GM23338 (cell line): ENCODE results near the gene MTARC2. TPM values are rescaled to one million over a fixed set of nuclear protein-coding genes. Genes with fewer than 3 reads are reported as not detected.

Experiments
- ATAC-seq: fragments of 200-7000 bp; cut with Tn5 transposase; 3 replicates; pipeline ENCODE4 v1.9.1; 2020
- DNase-seq: peaks from one replicate; pipeline ENCODE4 v3.0.0-alpha.2; 2015; ENCODE audit warnings: low spot score
- H2AFZ ChIP-seq: fragments of 200-600 bp; sonication (generic); 2 replicates; pipeline ENCODE4 v1.8.0; 2016; ENCODE audit warnings: antibody characterized with exemption, mild to moderate bottlenecking, moderate library complexity
- H3F3A ChIP-seq: fragments of 200-600 bp; sonication (generic); replicated peaks from 2 replicates; pipeline ENCODE4 v1.8.0; 2017; ENCODE audit warnings: antibody characterized with exemption, mixed run types, low read depth
- H3K27ac ChIP-seq: fragments of 200-600 bp; sonication (generic); 2 replicates; pipeline ENCODE4 v1.6.1; 2016; ENCODE audit warnings: low read depth
- H3K27me3 ChIP-seq: fragments of 200-600 bp; sonication (generic); 2 replicates; pipeline ENCODE4 v1.8.0; 2016; ENCODE audit warnings: mild to moderate bottlenecking, mixed run types, moderate library complexity; ENCODE audit not compliant: insufficient read depth
- H3K36me3 ChIP-seq: fragments of 200-600 bp; sonication (generic); 2 replicates; pipeline ENCODE4 v1.8.0; 2016; ENCODE audit warnings: mild to moderate bottlenecking; ENCODE audit not compliant: insufficient read depth
- H3K4me1 ChIP-seq: fragments of 200-600 bp; sonication (generic); 2 replicates; pipeline ENCODE4 v1.8.0; 2016; ENCODE audit warnings: mild to moderate bottlenecking, moderate library complexity; ENCODE audit not compliant: insufficient read depth
- H3K4me2 ChIP-seq: fragments of 200-600 bp; sonication (generic); 2 replicates; pipeline ENCODE4 v1.7.1; 2017; ENCODE audit warnings: mixed run types
- H3K4me3 ChIP-seq: fragments of 200-600 bp; sonication (generic); 2 replicates; pipeline ENCODE4 v1.6.1; 2016; ENCODE audit warnings: mixed run types
- H3K79me2 ChIP-seq: fragments of 200-600 bp; sonication (generic); replicated peaks from 2 replicates; pipeline ENCODE4 v1.8.0; 2017; ENCODE audit warnings: mild to moderate bottlenecking; ENCODE audit not compliant: insufficient read depth
- H3K9me2 ChIP-seq: fragments of 200-600 bp; sonication (generic); 2 replicates; pipeline ENCODE4 v1.8.0; 2017; ENCODE audit not compliant: insufficient read depth
- H4K20me1 ChIP-seq: fragments of 200-600 bp; sonication (generic); replicated peaks from 2 replicates; pipeline ENCODE4 v1.8.0; 2017; ENCODE audit warnings: mild to moderate bottlenecking; ENCODE audit not compliant: insufficient read depth
- H3K27ac Mint-ChIP-seq: 2 replicates; pipeline ENCODE4 v1.8.0; 2020; ENCODE audit warnings: inconsistent platforms, mild to moderate bottlenecking, moderate library complexity, mixed read lengths
- H3K27me3 Mint-ChIP-seq: 3 replicates; pipeline ENCODE4 v1.8.0; 2022; ENCODE audit warnings: low read depth, mild to moderate bottlenecking, moderate library complexity, mixed read lengths, inconsistent platforms; ENCODE audit not compliant: insufficient read depth, poor library complexity
- H3K36me3 Mint-ChIP-seq: 3 replicates; pipeline ENCODE4 v1.8.0; 2021; ENCODE audit warnings: low read depth, mild to moderate bottlenecking, inconsistent platforms, moderate library complexity, mixed read lengths
- H3K4me1 Mint-ChIP-seq: 3 replicates; pipeline ENCODE4 v1.8.0; 2020; ENCODE audit warnings: mild to moderate bottlenecking, inconsistent platforms, mixed read lengths
- H3K4me3 Mint-ChIP-seq: 3 replicates; pipeline ENCODE4 v1.8.0; 2021; ENCODE audit warnings: moderate library complexity, mild to moderate bottlenecking, inconsistent platforms, mixed read lengths
- H3K9me3 Mint-ChIP-seq: 3 replicates; pipeline ENCODE4 v1.8.0; 2020; ENCODE audit warnings: moderate library complexity, mild to moderate bottlenecking, inconsistent platforms, mixed read lengths
- CREB1 ChIP-seq: fragments of 250-450 bp; sonication (Bioruptor Pico); IDR thresholded peaks from 2 replicates; pipeline ENCODE4 v1.5.0; 2020; ENCODE audit warnings: low read depth, mild to moderate bottlenecking, moderate library complexity
- NANOG ChIP-seq: IDR thresholded peaks from 2 replicates; pipeline ENCODE4 v1.6.1; 2016; ENCODE audit warnings: antibody characterized with exemption, borderline replicate concordance
- POLR2AphosphoS5 ChIP-seq: IDR thresholded peaks from 2 replicates; pipeline ENCODE4 v1.6.1; 2016; ENCODE audit warnings: antibody characterized with exemption, low read depth
- ZNF114 ChIP-seq: fragments of 250-450 bp; sonication (Bioruptor Pico); IDR thresholded peaks from 2 replicates; pipeline ENCODE4 v1.5.0; 2020; ENCODE audit warnings: mild to moderate bottlenecking, moderate library complexity
- ZNF331 ChIP-seq: fragments of 250-450 bp; sonication (Bioruptor Pico); IDR thresholded peaks from 2 replicates; pipeline ENCODE4 v1.5.0; 2020; ENCODE audit warnings: low read depth, mild to moderate bottlenecking, moderate library complexity
- polyA plus RNA-seq: library from polyadenylated mRNA; unstranded; fragments of >200 nt; fragmentation: Nextera tagmentation; extraction: Ambion mirVana; gene quantifications from 2 replicates; pipeline ENCODE4 v1.2.1, GENCODE V29; 2016
- total RNA-seq: library from RNA; depleted of rRNA; stranded (reverse); fragments of >200 nt; shearing (Covaris generic); gene quantifications from 2 replicates; pipeline ENCODE4 v1.2.3, GENCODE V29; 2014
- TF ChIP-seq, protein P1 (sequence below): IDR thresholded peaks from 2 replicates; pipeline ENCODE4 v1.6.1; 2016; ENCODE audit warnings: antibody characterized with exemption
- TF ChIP-seq, protein P2 (sequence below): fragments of 250-450 bp; sonication (Bioruptor Pico); IDR thresholded peaks from 2 replicates; pipeline ENCODE4 v1.5.0; 2020; ENCODE audit warnings: mild to moderate bottlenecking, moderate library complexity

Gene MTARC2
- total and polyA plus RNA-seq, 2 experiments from 2014 or later: 4.1 to 8.0 TPM

DNA sequence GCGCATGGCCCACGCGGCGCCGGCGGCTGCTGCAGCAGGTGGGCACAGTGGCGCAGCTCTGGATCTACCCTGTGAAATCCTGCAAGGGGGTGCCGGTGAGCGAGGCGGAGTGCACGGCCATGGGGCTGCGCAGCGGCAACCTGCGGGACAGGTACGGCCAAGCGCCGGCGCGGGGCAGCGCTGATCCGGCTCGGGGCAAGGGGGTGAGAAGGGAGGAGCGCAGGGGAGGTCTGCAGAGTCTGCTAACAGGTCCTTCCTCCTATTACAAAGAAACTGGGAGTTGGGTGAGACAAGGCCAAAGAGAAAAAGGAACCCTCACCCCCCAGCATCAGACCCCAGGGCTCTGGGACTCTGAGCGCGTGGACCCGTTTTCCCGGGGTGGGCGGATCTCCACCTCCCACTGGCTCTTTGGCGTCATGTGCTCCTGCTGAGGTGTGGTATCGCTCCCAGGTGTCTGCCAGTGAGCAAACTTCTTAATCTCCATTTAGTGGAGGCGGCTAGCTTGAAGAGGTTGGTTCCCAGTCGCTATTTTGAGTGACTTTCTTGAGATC lies 39.0 kb downstream of the MTARC2 start:
- Mint-ChIP-seq H3K27ac (peak overlapping the region; percentile 96), H3K4me1 (peaks cover 15% of the 10 kb centered on the region), H3K9me3 (no peaks in the 10 kb centered on the region), H3K36me3 (peaks cover 17% of the 10 kb centered on the region), H3K27me3 (peaks cover 5% of the 10 kb centered on the region), H3K4me3 (peak overlapping the region; percentile 88)
- Histone ChIP-seq H4K20me1 (peaks cover 20% of the 10 kb centered on the region), H2AFZ (peak overlapping the region; percentile 91), H3K4me3 (peak overlapping the region; percentile 61), H3K36me3 (0 out of 2 replicates have a peak, but pooled peaks cover 6% of the 10 kb centered on the region), H3K4me2 (peak overlapping the region; percentile 79), H3K27me3 (no peaks in the 10 kb centered on the region), H3K79me2 (peaks cover 34% of the 10 kb centered on the region), H3K27ac (peak overlapping the region; percentile 84), H3F3A (no peaks in the 10 kb centered on the region), H3K4me1 (peaks cover 16% of the 10 kb centered on the region), H3K9me2 (no peaks in the 10 kb centered on the region)
- peak; percentile 65 for ATAC-seq
- peak; percentile 75 for DNase-seq
- TF ChIP-seq NANOG (no peak), ZNF331 (CRISPR knock-in tag) (no peak), POLR2AphosphoS5 (no peak), CREB1 (CRISPR knock-in tag) (0 out of 2 replicates have a peak, but pooled peaks have one; percentile 48), ZNF114 (CRISPR knock-in tag) (no peak)
- TF ChIP-seq, protein P1, sequence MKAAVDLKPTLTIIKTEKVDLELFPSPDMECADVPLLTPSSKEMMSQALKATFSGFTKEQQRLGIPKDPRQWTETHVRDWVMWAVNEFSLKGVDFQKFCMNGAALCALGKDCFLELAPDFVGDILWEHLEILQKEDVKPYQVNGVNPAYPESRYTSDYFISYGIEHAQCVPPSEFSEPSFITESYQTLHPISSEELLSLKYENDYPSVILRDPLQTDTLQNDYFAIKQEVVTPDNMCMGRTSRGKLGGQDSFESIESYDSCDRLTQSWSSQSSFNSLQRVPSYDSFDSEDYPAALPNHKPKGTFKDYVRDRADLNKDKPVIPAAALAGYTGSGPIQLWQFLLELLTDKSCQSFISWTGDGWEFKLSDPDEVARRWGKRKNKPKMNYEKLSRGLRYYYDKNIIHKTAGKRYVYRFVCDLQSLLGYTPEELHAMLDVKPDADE: no peak
- TF ChIP-seq, protein P2, sequence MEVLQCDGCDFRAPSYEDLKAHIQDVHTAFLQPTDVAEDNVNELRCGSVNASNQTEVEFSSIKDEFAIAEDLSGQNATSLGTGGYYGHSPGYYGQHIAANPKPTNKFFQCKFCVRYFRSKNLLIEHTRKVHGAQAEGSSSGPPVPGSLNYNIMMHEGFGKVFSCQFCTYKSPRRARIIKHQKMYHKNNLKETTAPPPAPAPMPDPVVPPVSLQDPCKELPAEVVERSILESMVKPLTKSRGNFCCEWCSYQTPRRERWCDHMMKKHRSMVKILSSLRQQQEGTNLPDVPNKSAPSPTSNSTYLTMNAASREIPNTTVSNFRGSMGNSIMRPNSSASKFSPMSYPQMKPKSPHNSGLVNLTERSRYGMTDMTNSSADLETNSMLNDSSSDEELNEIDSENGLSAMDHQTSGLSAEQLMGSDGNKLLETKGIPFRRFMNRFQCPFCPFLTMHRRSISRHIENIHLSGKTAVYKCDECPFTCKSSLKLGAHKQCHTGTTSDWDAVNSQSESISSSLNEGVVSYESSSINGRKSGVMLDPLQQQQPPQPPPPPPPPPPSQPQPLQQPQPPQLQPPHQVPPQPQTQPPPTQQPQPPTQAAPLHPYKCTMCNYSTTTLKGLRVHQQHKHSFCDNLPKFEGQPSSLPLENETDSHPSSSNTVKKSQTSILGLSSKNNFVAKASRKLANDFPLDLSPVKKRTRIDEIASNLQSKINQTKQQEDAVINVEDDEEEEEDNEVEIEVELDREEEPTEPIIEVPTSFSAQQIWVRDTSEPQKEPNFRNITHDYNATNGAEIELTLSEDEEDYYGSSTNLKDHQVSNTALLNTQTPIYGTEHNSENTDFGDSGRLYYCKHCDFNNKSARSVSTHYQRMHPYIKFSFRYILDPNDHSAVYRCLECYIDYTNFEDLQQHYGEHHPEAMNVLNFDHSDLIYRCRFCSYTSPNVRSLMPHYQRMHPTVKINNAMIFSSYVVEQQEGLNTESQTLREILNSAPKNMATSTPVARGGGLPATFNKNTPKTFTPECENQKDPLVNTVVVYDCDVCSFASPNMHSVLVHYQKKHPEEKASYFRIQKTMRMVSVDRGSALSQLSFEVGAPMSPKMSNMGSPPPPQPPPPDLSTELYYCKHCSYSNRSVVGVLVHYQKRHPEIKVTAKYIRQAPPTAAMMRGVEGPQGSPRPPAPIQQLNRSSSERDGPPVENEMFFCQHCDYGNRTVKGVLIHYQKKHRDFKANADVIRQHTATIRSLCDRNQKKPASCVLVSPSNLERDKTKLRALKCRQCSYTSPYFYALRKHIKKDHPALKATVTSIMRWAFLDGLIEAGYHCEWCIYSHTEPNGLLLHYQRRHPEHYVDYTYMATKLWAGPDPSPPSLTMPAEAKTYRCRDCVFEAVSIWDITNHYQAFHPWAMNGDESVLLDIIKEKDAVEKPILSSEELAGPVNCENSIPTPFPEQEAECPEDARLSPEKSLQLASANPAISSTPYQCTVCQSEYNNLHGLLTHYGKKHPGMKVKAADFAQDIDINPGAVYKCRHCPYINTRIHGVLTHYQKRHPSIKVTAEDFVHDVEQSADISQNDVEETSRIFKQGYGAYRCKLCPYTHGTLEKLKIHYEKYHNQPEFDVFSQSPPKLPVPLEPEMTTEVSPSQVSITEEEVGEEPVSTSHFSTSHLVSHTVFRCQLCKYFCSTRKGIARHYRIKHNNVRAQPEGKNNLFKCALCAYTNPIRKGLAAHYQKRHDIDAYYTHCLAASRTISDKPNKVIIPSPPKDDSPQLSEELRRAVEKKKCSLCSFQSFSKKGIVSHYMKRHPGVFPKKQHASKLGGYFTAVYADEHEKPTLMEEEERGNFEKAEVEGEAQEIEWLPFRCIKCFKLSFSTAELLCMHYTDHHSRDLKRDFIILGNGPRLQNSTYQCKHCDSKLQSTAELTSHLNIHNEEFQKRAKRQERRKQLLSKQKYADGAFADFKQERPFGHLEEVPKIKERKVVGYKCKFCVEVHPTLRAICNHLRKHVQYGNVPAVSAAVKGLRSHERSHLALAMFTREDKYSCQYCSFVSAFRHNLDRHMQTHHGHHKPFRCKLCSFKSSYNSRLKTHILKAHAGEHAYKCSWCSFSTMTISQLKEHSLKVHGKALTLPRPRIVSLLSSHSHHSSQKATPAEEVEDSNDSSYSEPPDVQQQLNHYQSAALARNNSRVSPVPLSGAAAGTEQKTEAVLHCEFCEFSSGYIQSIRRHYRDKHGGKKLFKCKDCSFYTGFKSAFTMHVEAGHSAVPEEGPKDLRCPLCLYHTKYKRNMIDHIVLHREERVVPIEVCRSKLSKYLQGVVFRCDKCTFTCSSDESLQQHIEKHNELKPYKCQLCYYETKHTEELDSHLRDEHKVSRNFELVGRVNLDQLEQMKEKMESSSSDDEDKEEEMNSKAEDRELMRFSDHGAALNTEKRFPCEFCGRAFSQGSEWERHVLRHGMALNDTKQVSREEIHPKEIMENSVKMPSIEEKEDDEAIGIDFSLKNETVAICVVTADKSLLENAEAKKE (CRISPR knock-in tag): no peak
